Measurements from ENCODE around the gene SNRNP25.

DNA sequence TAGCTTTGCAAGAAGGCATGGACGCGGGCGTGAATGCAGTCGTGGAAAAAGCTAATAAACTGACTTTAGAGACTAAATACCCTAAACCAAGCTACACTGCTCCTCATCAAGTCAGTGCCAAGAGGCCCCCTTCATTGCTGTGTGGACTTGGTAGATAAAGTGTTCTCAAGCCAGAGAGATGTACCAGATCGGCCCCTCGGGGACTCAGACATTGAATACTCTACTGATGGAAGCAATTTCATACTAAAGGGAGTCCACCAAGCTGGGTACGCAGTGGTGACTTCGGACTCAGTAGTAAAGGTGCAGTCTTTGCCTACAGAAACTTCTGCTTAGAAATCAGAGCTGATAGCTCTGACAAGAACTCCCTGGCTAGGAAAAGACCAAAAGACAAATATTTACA, 9.0 kb upstream of the SNRNP25 start:
- TF ChIP-seq, protein P1, sequence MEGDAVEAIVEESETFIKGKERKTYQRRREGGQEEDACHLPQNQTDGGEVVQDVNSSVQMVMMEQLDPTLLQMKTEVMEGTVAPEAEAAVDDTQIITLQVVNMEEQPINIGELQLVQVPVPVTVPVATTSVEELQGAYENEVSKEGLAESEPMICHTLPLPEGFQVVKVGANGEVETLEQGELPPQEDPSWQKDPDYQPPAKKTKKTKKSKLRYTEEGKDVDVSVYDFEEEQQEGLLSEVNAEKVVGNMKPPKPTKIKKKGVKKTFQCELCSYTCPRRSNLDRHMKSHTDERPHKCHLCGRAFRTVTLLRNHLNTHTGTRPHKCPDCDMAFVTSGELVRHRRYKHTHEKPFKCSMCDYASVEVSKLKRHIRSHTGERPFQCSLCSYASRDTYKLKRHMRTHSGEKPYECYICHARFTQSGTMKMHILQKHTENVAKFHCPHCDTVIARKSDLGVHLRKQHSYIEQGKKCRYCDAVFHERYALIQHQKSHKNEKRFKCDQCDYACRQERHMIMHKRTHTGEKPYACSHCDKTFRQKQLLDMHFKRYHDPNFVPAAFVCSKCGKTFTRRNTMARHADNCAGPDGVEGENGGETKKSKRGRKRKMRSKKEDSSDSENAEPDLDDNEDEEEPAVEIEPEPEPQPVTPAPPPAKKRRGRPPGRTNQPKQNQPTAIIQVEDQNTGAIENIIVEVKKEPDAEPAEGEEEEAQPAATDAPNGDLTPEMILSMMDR (IDR thresholded peaks at IDR 0.05; ENCODE audit: low read depth, low read length, missing input control), result no peak
- TF ChIP-seq RAD21 (IDR thresholded peaks at IDR 0.05), result no peak
- TF ChIP-seq, protein P2, sequence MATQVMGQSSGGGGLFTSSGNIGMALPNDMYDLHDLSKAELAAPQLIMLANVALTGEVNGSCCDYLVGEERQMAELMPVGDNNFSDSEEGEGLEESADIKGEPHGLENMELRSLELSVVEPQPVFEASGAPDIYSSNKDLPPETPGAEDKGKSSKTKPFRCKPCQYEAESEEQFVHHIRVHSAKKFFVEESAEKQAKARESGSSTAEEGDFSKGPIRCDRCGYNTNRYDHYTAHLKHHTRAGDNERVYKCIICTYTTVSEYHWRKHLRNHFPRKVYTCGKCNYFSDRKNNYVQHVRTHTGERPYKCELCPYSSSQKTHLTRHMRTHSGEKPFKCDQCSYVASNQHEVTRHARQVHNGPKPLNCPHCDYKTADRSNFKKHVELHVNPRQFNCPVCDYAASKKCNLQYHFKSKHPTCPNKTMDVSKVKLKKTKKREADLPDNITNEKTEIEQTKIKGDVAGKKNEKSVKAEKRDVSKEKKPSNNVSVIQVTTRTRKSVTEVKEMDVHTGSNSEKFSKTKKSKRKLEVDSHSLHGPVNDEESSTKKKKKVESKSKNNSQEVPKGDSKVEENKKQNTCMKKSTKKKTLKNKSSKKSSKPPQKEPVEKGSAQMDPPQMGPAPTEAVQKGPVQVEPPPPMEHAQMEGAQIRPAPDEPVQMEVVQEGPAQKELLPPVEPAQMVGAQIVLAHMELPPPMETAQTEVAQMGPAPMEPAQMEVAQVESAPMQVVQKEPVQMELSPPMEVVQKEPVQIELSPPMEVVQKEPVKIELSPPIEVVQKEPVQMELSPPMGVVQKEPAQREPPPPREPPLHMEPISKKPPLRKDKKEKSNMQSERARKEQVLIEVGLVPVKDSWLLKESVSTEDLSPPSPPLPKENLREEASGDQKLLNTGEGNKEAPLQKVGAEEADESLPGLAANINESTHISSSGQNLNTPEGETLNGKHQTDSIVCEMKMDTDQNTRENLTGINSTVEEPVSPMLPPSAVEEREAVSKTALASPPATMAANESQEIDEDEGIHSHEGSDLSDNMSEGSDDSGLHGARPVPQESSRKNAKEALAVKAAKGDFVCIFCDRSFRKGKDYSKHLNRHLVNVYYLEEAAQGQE (IDR thresholded peaks at IDR 0.05), result no peak

Measured in liver (tissue), 3 donors.